Activated CD4-positive, alpha-beta memory T cell treated with anti-CD3 and anti-CD28 coated beads for 36 hours (primary cell): ENCODE measurements around the gene TRPV4. TPM values are rescaled to one million over a fixed set of nuclear protein-coding genes. Genes with fewer than 3 reads are reported as not detected.

Experiments
- CTCF ChIA-PET: fragments of 350-600 bp; sonication (Branson Sonifier 250); formaldehyde crosslinking; loops from one replicate; lab custom pipeline; 2021; ENCODE audit warnings: antibody characterized with exemption, inconsistent platforms; lab: Charles Lee
- POLR2A ChIA-PET: fragments of 350-600 bp; sonication (Branson Sonifier 250); formaldehyde crosslinking; loops from one replicate; lab custom pipeline; 2021; ENCODE audit warnings: antibody characterized with exemption; lab: Charles Lee
- DNase-seq: peaks from one replicate; pipeline ENCODE4 v3.0.0-alpha.2; 2020
- H3K27ac Mint-ChIP-seq: one replicate; pipeline ENCODE4 v1.8.0; 2021; ENCODE audit warnings: mixed read lengths
- H3K27me3 Mint-ChIP-seq: one replicate; pipeline ENCODE4 v1.8.0; 2021; ENCODE audit warnings: mixed read lengths
- H3K36me3 Mint-ChIP-seq: one replicate; pipeline ENCODE4 v1.8.0; 2021; ENCODE audit warnings: mixed read lengths
- H3K4me1 Mint-ChIP-seq: one replicate; pipeline ENCODE4 v1.8.0; 2021; ENCODE audit warnings: low read depth, mixed read lengths
- H3K4me3 Mint-ChIP-seq: one replicate; pipeline ENCODE4 v1.8.0; 2021; ENCODE audit warnings: mild to moderate bottlenecking, mixed read lengths
- H3K9me3 Mint-ChIP-seq: one replicate; pipeline ENCODE4 v1.8.0; 2021; ENCODE audit warnings: mixed read lengths
- intact Hi-C: fragments of 100-400 bp; cut with micrococcal nuclease; formaldehyde crosslinking; loops from one replicate; pipeline ENCODE4 v1.15.1; 2023
- total RNA-seq, 2 experiments: library from RNA; stranded (reverse); gene quantifications; one replicate each; pipeline ENCODE4 v1.2.3, GENCODE V29; 2021

The TRPV4 gene
- total RNA-seq, 2 experiments from 2014 or later: not detected

GRCh38 chr12:109835827-109836226 lies 2.6 kb upstream of the TRPV4 start:
- CTCF ChIA-PET: interaction anchor here (1.1 to 2.8 kb wide), 2 partner anchors 10 to 326 kb away, joined by 3 to 20 read pairs; no protein-coding TSS in a partner anchor
- Mint-ChIP-seq H3K4me3 (no peak overlapping the region), H3K27me3 (peaks cover 16% of the 10 kb centered on the region), H3K9me3 (no peaks in the 10 kb centered on the region), H3K27ac (no peak overlapping the region), H3K4me1 (peaks cover 4% of the 10 kb centered on the region), H3K36me3 (no peaks in the 10 kb centered on the region)
- no peak for DNase-seq
- intact Hi-C loops: no loop called here
- POLR2A ChIA-PET: no interaction called here

- Mint-ChIP-seq H3K36me3 (no peaks in the 10 kb centered on the region), H3K27me3 (peaks cover 17% of the 10 kb centered on the region), H3K27ac (no peak overlapping the region), H3K4me1 (peaks cover 4% of the 10 kb centered on the region), H3K4me3 (no peak overlapping the region), H3K9me3 (no peaks in the 10 kb centered on the region)
- DNase-seq: no peak
- intact Hi-C loops: no loop called here
- CTCF ChIA-PET: interaction anchor here (0.9 to 4.5 kb wide), 2 partner anchors 13 to 27 kb away, joined by 3 to 19 read pairs; no protein-coding TSS in a partner anchor
- POLR2A ChIA-PET: no interaction called here
These were observed 474 bp downstream of the TRPV4 start for GRCh38 chr12:109832541-109833306.

- Mint-ChIP-seq H3K4me1 (peaks cover 4% of the 10 kb centered on the region), H3K4me3 (no peak overlapping the region), H3K36me3 (no peaks in the 10 kb centered on the region), H3K9me3 (no peaks in the 10 kb centered on the region), H3K27ac (no peak overlapping the region), H3K27me3 (peaks cover 17% of the 10 kb centered on the region)
- POLR2A ChIA-PET: no interaction called here
- CTCF ChIA-PET: interaction anchor here (1.0 to 4.5 kb wide), 2 partner anchors 13 to 26 kb away, joined by 3 to 19 read pairs; no protein-coding TSS in a partner anchor
- DNase-seq: no peak
- intact Hi-C loops: no loop called here
These were observed 1.3 kb downstream of the TRPV4 start for GRCh38 chr12:109831929-109832328.

GRCh38 chr12:109831365-109831764 lies 1.8 kb downstream of the TRPV4 start:
- no peaks in the 10 kb centered on the region for H3K36me3 Mint-ChIP-seq
- no peaks in the 10 kb centered on the region for H3K9me3 Mint-ChIP-seq
- CTCF ChIA-PET: interaction anchor here (1.0 to 4.5 kb wide), 2 partner anchors 14 to 26 kb away, joined by 3 to 19 read pairs; no protein-coding TSS in a partner anchor
- intact Hi-C loops: no loop called here
- H3K4me1 Mint-ChIP-seq: peaks cover 4% of the 10 kb centered on the region
- H3K27me3 Mint-ChIP-seq: peaks cover 17% of the 10 kb centered on the region
- H3K27ac Mint-ChIP-seq: no peak overlapping the region
- no peak for DNase-seq
- no peak overlapping the region for H3K4me3 Mint-ChIP-seq
- POLR2A ChIA-PET: no interaction called here

GRCh38 chr12:109830718-109831117 lies 2.5 kb downstream of the TRPV4 start:
- intact Hi-C loops: no loop called here
- DNase-seq: no peak

GRCh38 chr12:109830267-109830666 lies 2.9 kb downstream of the TRPV4 start:
- Mint-ChIP-seq H3K27ac (no peak overlapping the region), H3K36me3 (no peaks in the 10 kb centered on the region), H3K4me1 (peaks cover 4% of the 10 kb centered on the region), H3K4me3 (no peak overlapping the region), H3K9me3 (no peaks in the 10 kb centered on the region), H3K27me3 (peaks cover 17% of the 10 kb centered on the region)
- intact Hi-C loops: no loop called here
- CTCF ChIA-PET: interaction anchor here (1.8 to 4.5 kb wide), 2 partner anchors 15 to 25 kb away, joined by 6 to 19 read pairs; no protein-coding TSS in a partner anchor
- no peak for DNase-seq
- POLR2A ChIA-PET: no interaction called here

More at GRCh38 chr12:109830718-109831117, 2.5 kb downstream of the TRPV4 start:
- POLR2A ChIA-PET: no interaction called here
- H3K4me1 Mint-ChIP-seq: peaks cover 4% of the 10 kb centered on the region
- no peak overlapping the region for H3K4me3 Mint-ChIP-seq
- CTCF ChIA-PET: interaction anchor here (4.5 kb wide), 1 partner anchor 15 kb away, joined by 19 read pairs; no protein-coding TSS in a partner anchor
- H3K27ac Mint-ChIP-seq: no peak overlapping the region
- no peaks in the 10 kb centered on the region for H3K36me3 Mint-ChIP-seq
- H3K27me3 Mint-ChIP-seq: peaks cover 17% of the 10 kb centered on the region
- H3K9me3 Mint-ChIP-seq: no peaks in the 10 kb centered on the region

GRCh38 chr12:109829667-109830066 lies 3.5 kb downstream of the TRPV4 start:
- Mint-ChIP-seq H3K9me3 (no peaks in the 10 kb centered on the region), H3K4me3 (no peak overlapping the region), H3K4me1 (peaks cover 4% of the 10 kb centered on the region), H3K27me3 (peaks cover 15% of the 10 kb centered on the region), H3K36me3 (no peaks in the 10 kb centered on the region), H3K27ac (no peak overlapping the region)
- intact Hi-C loops: no loop called here
- DNase-seq: no peak
- ChIA-PET POLR2A (no interaction called here), CTCF (interaction anchor here (1.8 to 4.5 kb wide), 2 partner anchors 16 to 24 kb away, joined by 6 to 19 read pairs; no protein-coding TSS in a partner anchor)

GRCh38 chr12:109828754-109829511 lies 4.3 kb downstream of the TRPV4 start:
- Mint-ChIP-seq H3K4me3 (no peak overlapping the region), H3K9me3 (no peaks in the 10 kb centered on the region), H3K36me3 (no peaks in the 10 kb centered on the region), H3K27ac (no peak overlapping the region), H3K4me1 (peaks cover 4% of the 10 kb centered on the region), H3K27me3 (peaks cover 12% of the 10 kb centered on the region)
- no peak for DNase-seq
- ChIA-PET CTCF (interaction anchor here (0.9 to 4.5 kb wide), 4 partner anchors 16 to 31 kb away, joined by 4 to 19 read pairs (median 6); no protein-coding TSS in a partner anchor), POLR2A (no interaction called here)
- intact Hi-C loops: no loop called here

GRCh38 chr12:109827566-109828550 lies 5.3 kb downstream of the TRPV4 start:
- Mint-ChIP-seq H3K27me3 (peaks cover 7% of the 10 kb centered on the region), H3K4me1 (no peaks in the 10 kb centered on the region), H3K4me3 (no peak overlapping the region), H3K36me3 (no peaks in the 10 kb centered on the region), H3K27ac (no peak overlapping the region), H3K9me3 (no peaks in the 10 kb centered on the region)
- intact Hi-C loops: no loop called here
- POLR2A ChIA-PET: no interaction called here
- CTCF ChIA-PET: interaction anchor here (0.9 to 1.1 kb wide), 2 partner anchors 17 to 32 kb away, joined by 4 to 5 read pairs; no protein-coding TSS in a partner anchor
- no peak for DNase-seq

GRCh38 chr12:109827080-109827479 lies 6.1 kb downstream of the TRPV4 start:
- H3K4me3 Mint-ChIP-seq: no peak overlapping the region
- CTCF ChIA-PET: interaction anchor here (0.6 kb wide), 1 partner anchor 308 kb away, joined by 3 read pairs; no protein-coding TSS in a partner anchor
- intact Hi-C loops: no loop called here

GRCh38 chr12:109824731-109825130 lies 8.5 kb downstream of the TRPV4 start:
- POLR2A ChIA-PET: no interaction called here
- no peaks in the 10 kb centered on the region for H3K4me1 Mint-ChIP-seq
- intact Hi-C loops: no loop called here
- no peak for DNase-seq
- H3K27me3 Mint-ChIP-seq: no peaks in the 10 kb centered on the region
- no peaks in the 10 kb centered on the region for H3K36me3 Mint-ChIP-seq
- H3K9me3 Mint-ChIP-seq: no peaks in the 10 kb centered on the region
- CTCF ChIA-PET: interaction anchor here (1.6 kb wide), 1 partner anchor 20 kb away, joined by 3 read pairs; no protein-coding TSS in a partner anchor
- H3K4me3 Mint-ChIP-seq: no peak overlapping the region
- no peak overlapping the region for H3K27ac Mint-ChIP-seq

More at GRCh38 chr12:109827080-109827479, 6.1 kb downstream of the TRPV4 start:
- no peak for DNase-seq
- POLR2A ChIA-PET: no interaction called here
- peaks cover 7% of the 10 kb centered on the region for H3K27me3 Mint-ChIP-seq
- no peaks in the 10 kb centered on the region for H3K4me1 Mint-ChIP-seq
- no peaks in the 10 kb centered on the region for H3K9me3 Mint-ChIP-seq
- H3K27ac Mint-ChIP-seq: no peak overlapping the region
- H3K36me3 Mint-ChIP-seq: no peaks in the 10 kb centered on the region
